Activated CD4-positive, alpha-beta T cell treated with anti-CD3 and anti-CD28 coated beads, Interleukin-2, Interleukin-6, amounts not matched to agents 100 ng/mL and 50 ng/mL, durations not matched to agents 16 hours and 8 hours (primary cell): Measurements from ENCODE around the gene MACROD2.
"Not testable (repeated sequence)": the region's sequence is repeated elsewhere in the genome, so short reads cannot be mapped to it uniquely, and the experiment has no call there.

Experiments
- DNase-seq: peaks from one replicate; pipeline ENCODE4 v3.0.0-alpha.2; 2020

MACROD2 gene

GRCh38 chr20:15075586-15075985 lies 1080.3 kb downstream of the MACROD2 start:
- DNase-seq: no peak

- DNase-seq: no peak
Measured at GRCh38 chr20:15076785-15077184, 1081.5 kb downstream of the MACROD2 start.

- no peak for DNase-seq
Measured at GRCh38 chr20:15077733-15078250, 1082.5 kb downstream of the MACROD2 start.

GRCh38 chr20:15079594-15080340 lies 1084.5 kb downstream of the MACROD2 start:
- DNase-seq: no peak

GRCh38 chr20:15081261-15081660 lies 1085.9 kb downstream of the MACROD2 start:
- no peak for DNase-seq

- no peak for DNase-seq
Measured at GRCh38 chr20:15091421-15092037, 1096.2 kb downstream of the MACROD2 start.

GRCh38 chr20:15098351-15098750 lies 1103.0 kb downstream of the MACROD2 start:
- DNase-seq: no peak

- no peak for DNase-seq
Measured at GRCh38 chr20:15099130-15099529, 1103.8 kb downstream of the MACROD2 start.

- no peak for DNase-seq
Measured at GRCh38 chr20:15100506-15101160, 1105.3 kb downstream of the MACROD2 start.

GRCh38 chr20:15107931-15108330 lies 1112.6 kb downstream of the MACROD2 start:
- DNase-seq: no peak

- DNase-seq: no peak
Measured at GRCh38 chr20:15109494-15109893, 1114.2 kb downstream of the MACROD2 start.

GRCh38 chr20:15111654-15112053 lies 1116.3 kb downstream of the MACROD2 start:
- DNase-seq: no peak

GRCh38 chr20:15113144-15113773 lies 1117.9 kb downstream of the MACROD2 start:
- DNase-seq: no peak

GRCh38 chr20:15119852-15120487 lies 1124.7 kb downstream of the MACROD2 start:
- DNase-seq: no peak

- no peak for DNase-seq
Measured at GRCh38 chr20:15122613-15123012, 1127.3 kb downstream of the MACROD2 start.

GRCh38 chr20:15131176-15131575 lies 1135.9 kb downstream of the MACROD2 start:
- DNase-seq: no peak

GRCh38 chr20:15138548-15139126 lies 1143.3 kb downstream of the MACROD2 start:
- no peak for DNase-seq

- DNase-seq: no peak
Measured at GRCh38 chr20:15139522-15139921, 1144.2 kb downstream of the MACROD2 start.

GRCh38 chr20:15140286-15140685 lies 1145.0 kb downstream of the MACROD2 start:
- no peak for DNase-seq

GRCh38 chr20:15140940-15141339 lies 1145.6 kb downstream of the MACROD2 start:
- not testable (repeated sequence) for DNase-seq

- DNase-seq: no peak
Measured at GRCh38 chr20:15141861-15142260, 1146.5 kb downstream of the MACROD2 start.

GRCh38 chr20:15143478-15143877 lies 1148.2 kb downstream of the MACROD2 start:
- no peak for DNase-seq
